Ecto neural progenitor cell (in vitro differentiated cells): ENCODE results near the gene EIF4E2.
"Not testable (repeated sequence)": the region's sequence is repeated elsewhere in the genome, so short reads cannot be mapped to it uniquely, and the experiment has no call there.

Source experiments
- DNase-seq: peaks from one replicate; pipeline ENCODE4 v3.0.0-alpha.2; 2018; ENCODE audit warnings: low spot score

The EIF4E2 gene

GRCh38 chr2:232522623-232523401 lies 27.7 kb upstream of the EIF4E2 start:
- no peak for DNase-seq

DNA sequence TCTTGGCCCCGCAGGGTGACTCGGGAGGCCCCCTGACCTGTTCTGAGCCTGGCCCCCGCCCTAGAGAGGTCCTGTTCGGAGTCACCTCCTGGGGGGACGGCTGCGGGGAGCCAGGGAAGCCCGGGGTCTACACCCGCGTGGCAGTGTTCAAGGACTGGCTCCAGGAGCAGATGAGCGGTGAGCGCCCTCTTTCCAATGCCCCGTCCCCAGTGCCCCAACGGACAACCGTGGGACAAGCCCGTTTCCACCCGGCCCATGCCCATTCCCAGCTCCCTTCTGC lies 27.1 kb upstream of the EIF4E2 start:
- DNase-seq, result no peak

- DNase-seq, result peak; percentile 89
Measured at GRCh38 chr2:232523682-232524597, 26.5 kb upstream of the EIF4E2 start.

DNA sequence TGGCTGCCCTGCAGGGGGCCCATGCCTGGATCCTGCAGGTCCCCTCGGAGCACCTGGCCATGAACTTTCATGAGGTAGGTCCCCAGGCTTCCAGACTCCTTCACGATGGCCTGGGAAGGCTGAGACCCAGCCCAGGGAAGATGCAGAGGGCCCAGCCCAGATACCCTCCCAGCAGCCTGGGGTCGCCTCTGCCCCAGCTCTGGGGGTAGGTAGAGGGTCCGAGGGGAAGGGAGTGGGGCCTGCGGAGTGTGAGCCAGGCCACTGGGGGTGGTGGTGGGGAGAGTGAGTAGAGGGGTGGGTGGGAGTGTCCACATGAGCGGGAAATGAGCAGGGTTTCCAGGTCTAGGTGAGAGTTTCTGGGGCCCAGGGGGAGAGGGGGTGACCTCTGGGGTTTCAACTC lies 25.7 kb upstream of the EIF4E2 start:
- DNase-seq, result no peak

- no peak for DNase-seq
Measured at GRCh38 chr2:232525199-232525598, 25.3 kb upstream of the EIF4E2 start.

DNA sequence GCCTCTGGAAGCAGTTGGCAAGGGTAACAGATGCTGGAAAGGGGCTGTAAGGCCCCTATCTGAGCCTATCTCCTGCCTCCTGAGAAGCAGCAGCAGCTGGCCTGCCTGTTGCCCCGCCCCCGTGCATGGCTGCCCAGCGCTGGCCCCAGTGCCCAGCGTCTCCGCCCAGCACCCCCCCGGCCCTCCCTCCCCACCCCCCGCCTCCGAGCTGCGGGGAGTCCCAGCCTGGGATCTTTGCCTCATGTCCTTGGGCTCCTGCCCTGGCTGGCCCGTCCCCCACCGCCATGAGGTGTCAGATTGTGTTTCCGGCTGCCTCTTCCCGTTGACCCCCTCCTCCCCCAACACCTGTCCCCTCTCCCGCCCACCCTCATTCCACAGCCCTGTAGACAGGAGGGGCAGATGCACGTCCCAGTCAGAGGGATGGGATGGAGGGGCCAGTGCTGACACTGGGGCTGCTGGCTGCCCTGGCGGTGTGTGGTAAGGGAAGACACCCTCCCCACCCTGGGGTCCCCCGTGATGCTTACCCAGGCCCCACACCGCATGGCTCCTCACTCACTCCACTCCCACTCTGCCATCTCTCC lies 24.6 kb upstream of the EIF4E2 start, which contains the start of gene CHRND:
TSS of gene CHRND (plus strand) at position 370 of the 581 bp plus-strand sequence. CDS start at position 426, 56 bp downstream.
- DNase-seq, result no peak

GRCh38 chr2:232526372-232526941 lies 24.0 kb upstream of the EIF4E2 start:
- no peak for DNase-seq

GRCh38 chr2:232527905-232528470 lies 22.5 kb upstream of the EIF4E2 start:
- DNase-seq, result no peak

DNA sequence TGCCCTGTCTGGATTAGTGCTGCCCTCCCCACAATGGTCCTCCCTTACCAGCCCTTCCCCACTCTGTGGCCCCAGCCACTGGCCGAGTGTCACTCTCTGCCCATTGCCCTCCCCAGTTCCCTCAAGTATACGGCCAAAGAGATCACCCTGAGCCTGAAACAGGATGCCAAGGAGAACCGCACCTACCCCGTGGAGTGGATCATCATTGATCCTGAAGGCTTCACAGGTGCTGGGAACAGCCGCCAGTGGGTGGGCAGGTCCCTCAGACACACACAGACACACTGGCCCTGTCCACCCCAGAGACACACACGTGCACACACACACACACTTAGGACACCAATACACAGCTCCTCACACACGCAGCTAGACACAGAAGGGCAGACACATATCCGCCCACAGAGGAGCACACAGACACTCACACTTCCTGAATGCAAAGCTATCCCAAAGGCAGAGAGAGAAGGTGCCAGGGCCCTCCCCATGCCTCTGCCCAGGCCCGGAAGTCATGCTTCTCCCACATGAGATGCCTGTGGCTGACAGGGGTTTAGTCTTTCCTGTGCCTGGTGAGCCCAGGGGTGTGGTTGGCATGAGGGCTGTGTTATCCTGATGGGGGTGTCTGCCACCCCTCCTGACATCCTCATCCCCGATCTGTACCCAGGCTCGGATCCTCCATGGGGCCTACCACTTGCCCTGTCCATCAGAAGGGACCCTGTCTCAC lies 21.6 kb upstream of the EIF4E2 start:
- no peak for DNase-seq

- no peak for DNase-seq
Measured at GRCh38 chr2:232529806-232530547, 20.5 kb upstream of the EIF4E2 start.

- no peak for DNase-seq
Measured at GRCh38 chr2:232530626-232531260, 19.7 kb upstream of the EIF4E2 start.

DNA sequence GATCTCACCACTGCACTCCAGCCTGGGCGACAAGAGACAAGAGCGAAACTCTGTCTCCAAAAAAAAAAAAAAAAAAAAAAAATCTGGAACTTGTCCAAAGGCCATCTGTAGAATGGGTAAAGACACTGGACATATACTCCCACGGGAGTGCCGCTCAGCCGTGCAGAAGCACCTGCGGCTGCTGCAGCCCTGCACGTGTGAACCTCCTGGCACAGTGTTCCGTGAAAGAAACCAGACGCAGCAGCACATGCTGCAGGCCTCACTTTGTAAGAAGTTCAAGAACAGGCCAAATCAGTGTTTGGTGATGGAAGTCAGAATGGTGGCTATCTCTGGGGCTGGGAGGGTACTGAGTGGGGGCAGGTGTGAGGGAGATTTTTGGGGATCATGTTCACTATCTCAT lies 18.1 kb upstream of the EIF4E2 start:
- no peak for DNase-seq

- not testable (repeated sequence) for DNase-seq
Measured at GRCh38 chr2:232532821-232533220, 17.7 kb upstream of the EIF4E2 start.

GRCh38 chr2:232533944-232534710 lies 16.4 kb upstream of the EIF4E2 start:
- DNase-seq, result peak; percentile 48

DNA sequence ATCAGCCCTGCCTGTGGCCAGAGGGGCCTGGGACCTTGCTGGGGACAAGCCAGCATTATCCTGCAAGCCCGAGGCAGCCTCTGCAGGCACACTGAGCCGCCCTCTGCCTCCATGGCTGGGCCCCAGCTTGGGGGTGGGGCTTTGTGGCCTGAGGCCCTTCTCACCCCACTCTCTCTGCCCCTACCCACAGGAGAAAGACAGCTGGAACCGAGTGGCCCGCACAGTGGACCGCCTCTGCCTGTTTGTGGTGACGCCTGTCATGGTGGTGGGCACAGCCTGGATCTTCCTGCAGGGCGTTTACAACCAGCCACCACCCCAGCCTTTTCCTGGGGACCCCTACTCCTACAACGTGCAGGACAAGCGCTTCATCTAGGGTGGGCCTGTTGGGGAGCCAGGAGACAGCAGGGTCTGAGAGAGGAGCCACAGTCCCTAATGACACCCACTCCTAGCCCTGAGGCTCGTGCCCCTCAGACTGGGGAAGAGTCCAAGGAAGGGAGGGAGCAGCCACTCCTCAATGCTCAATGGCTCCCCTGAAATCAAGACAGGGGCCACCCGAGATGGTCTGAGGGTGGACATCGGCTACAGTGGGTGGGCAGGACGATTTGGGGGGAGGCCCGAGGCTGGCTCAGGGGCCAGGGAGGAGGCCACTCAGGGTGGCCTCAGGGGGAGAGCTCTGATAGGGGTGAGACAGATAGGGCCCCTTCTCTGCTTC lies 15.4 kb upstream of the EIF4E2 start:
- DNase-seq, result peak; percentile 42

DNA sequence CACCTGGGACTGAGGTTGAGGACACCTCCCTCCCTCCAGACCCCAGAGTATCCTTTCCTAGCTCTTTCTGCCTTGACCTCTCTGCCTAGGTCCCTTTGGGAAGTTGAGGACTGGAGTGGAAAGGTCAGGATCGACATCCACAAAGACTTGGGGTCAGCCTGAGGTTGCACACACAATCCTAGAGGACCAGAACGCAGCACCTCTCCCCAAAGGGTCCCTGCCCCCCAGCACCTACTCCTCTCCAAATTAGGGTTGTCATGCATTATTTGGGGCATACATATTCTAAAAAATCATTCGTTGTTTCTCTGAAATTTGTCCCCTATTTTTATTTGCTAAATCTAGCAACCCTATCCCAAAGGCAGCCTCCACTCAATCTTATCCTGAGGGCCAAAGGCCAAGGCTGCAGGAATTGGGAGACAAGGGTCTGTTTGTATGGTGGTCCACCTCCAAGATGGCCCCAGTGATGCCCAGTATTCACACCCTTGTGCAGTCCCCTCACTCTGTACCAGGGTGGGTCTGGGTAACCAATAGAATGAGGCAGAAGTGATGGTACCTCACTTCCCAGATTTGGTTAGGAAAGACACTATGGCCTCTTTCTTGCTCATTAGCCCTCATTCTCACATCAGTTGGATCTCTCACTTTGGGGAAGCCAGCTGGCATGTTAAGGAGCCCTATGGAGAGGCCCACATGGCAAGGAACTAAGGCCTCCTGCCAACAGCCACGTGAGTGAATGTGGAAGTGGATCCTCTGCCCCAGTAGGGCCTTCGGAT lies 14.5 kb upstream of the EIF4E2 start:
- DNase-seq, result no peak

DNA sequence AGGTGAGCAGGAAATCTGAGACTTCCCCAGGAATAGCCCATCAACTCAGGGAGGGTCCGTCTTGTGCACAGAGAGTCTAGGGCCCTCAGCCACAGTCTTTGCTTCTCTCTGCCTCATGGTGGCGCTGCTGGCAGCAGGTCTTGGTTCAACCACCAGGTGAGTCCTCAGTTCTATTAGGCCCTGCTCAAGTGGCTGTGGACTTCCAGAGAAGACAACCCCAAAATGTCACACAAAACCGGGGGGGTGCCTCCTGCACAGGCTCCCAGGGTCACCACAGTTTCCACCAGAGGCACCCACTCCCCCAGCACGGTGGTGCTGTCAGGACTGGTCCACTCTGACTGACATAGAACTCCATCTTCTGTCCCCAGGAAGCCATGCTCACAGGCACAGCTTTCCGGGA lies 13.4 kb upstream of the EIF4E2 start:
- DNase-seq, result peak; percentile 54

GRCh38 chr2:232537499-232537898 lies 13.0 kb upstream of the EIF4E2 start:
- no peak for DNase-seq
